HepG2 (cell line): ENCODE results near the gene CAMK2N2. TPM values are rescaled to one million over a fixed set of nuclear protein-coding genes. Genes with fewer than 3 reads are reported as not detected.

Experiments used
- ATAC-seq: fragments of 200-7000 bp; cut with Tn5 transposase; 3 replicates; pipeline ENCODE4 v1.9.1; 2020; ENCODE audit warnings: mild to moderate bottlenecking, moderate library complexity
- BruUV-seq: library from RNA; stranded (reverse); fragments of 400-500 nt; replicated peaks from 2 replicates; lab custom pipeline; 2021; lab: Mats Ljungman, UMichigan
- CTCF ChIA-PET: fragments of 300-600 bp; formaldehyde crosslinking; extraction: SDS; loops from one replicate; lab custom pipeline; 2021; ENCODE audit warnings: low total read pairs, inconsistent platforms, low intra/inter-chr PET ratio; lab: Yijun Ruan, JAX
- POLR2A ChIA-PET: fragments of 350-600 bp; sonication (Branson Sonifier 250); formaldehyde crosslinking; loops from one replicate; lab custom pipeline; 2020; ENCODE audit warnings: antibody characterized with exemption, inconsistent platforms; lab: Yijun Ruan, JAX
- DNase-seq: peaks from one replicate; pipeline ENCODE4 v3.0.0-alpha.2; 2015; ENCODE audit warnings: low spot score
- FAIRE-seq: peaks from 3 replicates; lab custom pipeline; 2011; peaks lifted over from hg19 to GRCh38; lab: Jason Lieb, UNC
- H2AFZ ChIP-seq: one replicate; pipeline ENCODE4 v1.6.1; 2011; ENCODE audit warnings: low read length, inconsistent platforms
- H3K27ac ChIP-seq: fragments of 300-600 bp; 3 replicates; pipeline ENCODE4 v1.8.0; 2011; ENCODE audit warnings: mixed run types, mild to moderate bottlenecking, mixed read lengths, low read length, inconsistent platforms; ENCODE audit not compliant: insufficient read depth; ENCODE audit errors: extremely low read length
- H3K27me3 ChIP-seq, 2 experiments: fragments of 200-600 bp in 1 of 2; 2 replicates in 1 of 2; 3 replicates in 1 of 2; pipeline versions ENCODE4 v1.6.0 to v1.8.0; 2011; ENCODE audit warnings: low read length in 2 of 2, mild to moderate bottlenecking in 2 of 2, moderate library complexity in 2 of 2, inconsistent platforms in 1 of 2; ENCODE audit not compliant: insufficient read depth in 2 of 2, control insufficient read depth in 1 of 2
- H3K36me3 ChIP-seq, 2 experiments: fragments of 200-600 bp in 1 of 2; replicated peaks in 1 of 2; 2 replicates in 1 of 2; 3 replicates in 1 of 2; pipeline versions ENCODE4 v1.5.1 to v1.8.0; 2011; ENCODE audit warnings: low read length in 2 of 2, inconsistent platforms in 1 of 2; ENCODE audit not compliant: insufficient read depth in 2 of 2, control insufficient read depth in 1 of 2
- H3K4me1 ChIP-seq: 2 replicates; pipeline ENCODE4 v1.5.1; 2012; ENCODE audit warnings: low read length, inconsistent platforms; ENCODE audit not compliant: insufficient read depth
- H3K4me2 ChIP-seq: 2 replicates; pipeline ENCODE4 v1.6.0; 2011; ENCODE audit warnings: low read depth, low read length, inconsistent platforms
- H3K4me3 ChIP-seq, 3 experiments: fragments of 200-600 bp in 1 of 3; sonication (generic), shearing (Covaris generic) in 1 of 3; replicated peaks in 1 of 3; 2 replicates each; pipeline ENCODE4 v1.5.1; 2011 to 2016; ENCODE audit warnings: low read length in 3 of 3, inconsistent platforms in 2 of 3, low read depth in 2 of 3, mild to moderate bottlenecking in 2 of 3, control low read depth in 1 of 3, mixed read lengths in 1 of 3; ENCODE audit not compliant: insufficient read depth in 1 of 3
- H3K79me2 ChIP-seq: one replicate; pipeline ENCODE4 v1.6.1; 2011; ENCODE audit warnings: low read length, inconsistent platforms; ENCODE audit not compliant: insufficient read depth
- H3K9ac ChIP-seq: 2 replicates; pipeline ENCODE4 v1.6.0; 2011; ENCODE audit warnings: mild to moderate bottlenecking, low read depth, low read length, inconsistent platforms; ENCODE audit not compliant: insufficient read depth
- H3K9me3 ChIP-seq: 2 replicates; pipeline ENCODE4 v1.5.1; 2012; ENCODE audit warnings: mild to moderate bottlenecking, low read length
- H4K20me1 ChIP-seq: 2 replicates; pipeline ENCODE4 v1.6.0; 2011; ENCODE audit warnings: inconsistent platforms, mild to moderate bottlenecking, low read length, moderate library complexity; ENCODE audit not compliant: insufficient read depth
- JUND ChIP-seq: sonication (generic); formaldehyde crosslinking; IDR thresholded peaks from 2 replicates; pipeline ENCODE4 v1.8.0; 2022; ENCODE audit warnings: mild to moderate bottlenecking, missing genetic modification reagents
- NFIB ChIP-seq: sonication (generic); formaldehyde crosslinking; IDR thresholded peaks from 2 replicates; pipeline ENCODE4 v1.9.0; 2021; ENCODE audit warnings: missing genetic modification reagents, mild to moderate bottlenecking, borderline replicate concordance
- SP140L ChIP-seq: sonication (generic); formaldehyde crosslinking; IDR thresholded peaks from 2 replicates; pipeline ENCODE4 v1.4.0; 2020; ENCODE audit warnings: missing genetic modification reagents, borderline replicate concordance
- TARDBP ChIP-seq: sonication (generic); formaldehyde crosslinking; IDR thresholded peaks from 2 replicates; pipeline ENCODE4 v1.8.0; 2022; ENCODE audit warnings: mild to moderate bottlenecking, missing genetic modification reagents
- ZFP90 ChIP-seq: sonication (generic); formaldehyde crosslinking; IDR thresholded peaks from 2 replicates; pipeline ENCODE4 v1.8.0; 2022; ENCODE audit warnings: missing genetic modification reagents, mild to moderate bottlenecking, inconsistent platforms, borderline replicate concordance
- ZNF460 ChIP-seq: sonication (generic); formaldehyde crosslinking; IDR thresholded peaks from 2 replicates; pipeline ENCODE4 v1.5.1; 2020; ENCODE audit warnings: missing genetic modification reagents, mild to moderate bottlenecking, borderline replicate concordance
- ZNF878 ChIP-seq: sonication (generic); formaldehyde crosslinking; IDR thresholded peaks from 2 replicates; pipeline ENCODE4 v1.8.1; 2023; ENCODE audit warnings: mild to moderate bottlenecking, missing genetic modification reagents, moderate library complexity
- WGBS: methylation state at CpG from one replicate; pipeline ENCODE4 v1.1.6; 2017; ENCODE audit warnings: low lambda C conversion rate; 5-methylcytosine and 5-hydroxymethylcytosine counted together
- in situ Hi-C: cut with HindIII; loops from 2 replicates; pipeline ENCODE4 v1.10.0; 2017; ENCODE audit warnings: low pct_unique_long_range_greater_than_20kb; ENCODE audit not compliant: extremely low pct_ligation_motif_present
- intact Hi-C: fragments of 100-400 bp; cut with micrococcal nuclease; formaldehyde crosslinking; loops from one replicate; pipeline ENCODE4 v1.10.0; 2022; ENCODE audit not compliant: unreplicated experiment
- polyA plus RNA-seq, 8 experiments: library from polyadenylated mRNA; depleted of rRNA in 3 of 8; stranded (reverse) in 7 of 8; unstranded in 1 of 8; fragments of >200 nt; fragmentation: Illumina TruSeq in 4 of 8; extraction: Trizol in 4 of 8; gene quantifications; 2 replicates each; pipeline versions ENCODE4 v1.2.1 to v1.2.3, GENCODE V29; 2011 to 2016; ENCODE audit warnings: low read depth in 4 of 8, missing spikeins in 1 of 8, mixed read lengths in 1 of 8; ENCODE audit not compliant: insufficient read depth in 1 of 8
- total RNA-seq, 5 experiments: library from RNA; depleted of rRNA; stranded (reverse); fragments of >200 nt; fragmentation: Illumina TruSeq; extraction: Trizol; gene quantifications; 2 replicates each; pipeline ENCODE4 v1.2.3, GENCODE V29; 2016; ENCODE audit warnings: low read depth in 1 of 5
- TF ChIP-seq, protein P1 (sequence below), 2 experiments: fragments of 450-650 bp in 1 of 2; sonication (generic) in 1 of 2; formaldehyde crosslinking; IDR thresholded peaks; 2 replicates each; pipeline versions ENCODE4 v1.5.0 to v1.8.0; 2020 to 2022; ENCODE audit warnings: mild to moderate bottlenecking in 1 of 2, missing genetic modification reagents in 1 of 2
- TF ChIP-seq, protein P2 (sequence below): sonication (generic); formaldehyde crosslinking; IDR thresholded peaks from 2 replicates; pipeline ENCODE4 v1.4.0; 2020; ENCODE audit warnings: mild to moderate bottlenecking, missing genetic modification reagents
- TF ChIP-seq, protein P3 (sequence below): sonication (generic); formaldehyde crosslinking; IDR thresholded peaks from 2 replicates; pipeline ENCODE4 v1.4.0; 2020; ENCODE audit warnings: mild to moderate bottlenecking, low read depth, missing genetic modification reagents

Gene CAMK2N2
- total and polyA plus RNA-seq, 2 of the 13 experiments (the other 11 are each of a cell fraction or from before 2014, with no cell fraction given): 0.12 to 0.27 TPM

DNA sequence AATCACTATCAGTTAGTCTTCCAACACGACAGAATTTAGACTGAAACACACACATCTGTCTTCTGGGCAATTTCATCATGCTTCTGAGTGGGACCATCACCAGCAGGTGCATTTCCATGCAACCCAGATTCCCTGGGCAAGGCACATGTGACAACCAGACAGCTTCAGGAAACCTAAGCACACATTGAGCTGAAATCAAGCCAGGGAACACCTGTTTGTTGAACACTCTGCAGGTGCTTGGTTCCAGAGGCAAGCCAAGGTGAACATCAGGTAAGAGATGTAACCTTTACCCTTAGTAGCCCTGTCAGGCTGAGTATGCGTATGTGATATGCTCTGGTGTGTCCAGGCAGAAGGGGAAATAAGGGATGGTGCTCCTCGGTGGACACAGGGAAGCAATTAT is 34.4 kb upstream of the CAMK2N2 start:
- FAIRE-seq (no peak), DNase-seq (no peak), ATAC-seq (no peak)
- H2AFZ ChIP-seq: no peak overlapping the region
- H3K9me3 ChIP-seq: no peaks in the 10 kb centered on the region
- intact Hi-C loops (no loop called here), in situ Hi-C loops (no loop called here)
- ChIA-PET CTCF (no interaction called here), POLR2A (no interaction called here)
- H3K4me3 ChIP-seq: no peak overlapping the region
- no TSS peak for BruUV-seq
- peaks cover 17% of the 10 kb centered on the region for H3K79me2 ChIP-seq
- peaks cover 2 to 5% of the 10 kb centered on the region in 2 experiments; a peak in 1 of 5 replicates for H3K36me3 ChIP-seq
- no peak for TF ChIP-seq SP140L (CRISPR knock-in tag)
- no peak for TF ChIP-seq TARDBP (CRISPR knock-in tag)
- TF ChIP-seq ZFP90 (CRISPR knock-in tag): no peak
- no peak for TF ChIP-seq ZNF878 (CRISPR knock-in tag)
- TF ChIP-seq JUND: no peak
- TF ChIP-seq NFIB (CRISPR knock-in tag): no peak
- TF ChIP-seq, protein P1, sequence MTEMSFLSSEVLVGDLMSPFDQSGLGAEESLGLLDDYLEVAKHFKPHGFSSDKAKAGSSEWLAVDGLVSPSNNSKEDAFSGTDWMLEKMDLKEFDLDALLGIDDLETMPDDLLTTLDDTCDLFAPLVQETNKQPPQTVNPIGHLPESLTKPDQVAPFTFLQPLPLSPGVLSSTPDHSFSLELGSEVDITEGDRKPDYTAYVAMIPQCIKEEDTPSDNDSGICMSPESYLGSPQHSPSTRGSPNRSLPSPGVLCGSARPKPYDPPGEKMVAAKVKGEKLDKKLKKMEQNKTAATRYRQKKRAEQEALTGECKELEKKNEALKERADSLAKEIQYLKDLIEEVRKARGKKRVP (CRISPR knock-in tag; IDR thresholded peaks at IDR 0.05): no peak
- TF ChIP-seq ZNF460 (CRISPR knock-in tag): no peak
- TF ChIP-seq, protein P2, sequence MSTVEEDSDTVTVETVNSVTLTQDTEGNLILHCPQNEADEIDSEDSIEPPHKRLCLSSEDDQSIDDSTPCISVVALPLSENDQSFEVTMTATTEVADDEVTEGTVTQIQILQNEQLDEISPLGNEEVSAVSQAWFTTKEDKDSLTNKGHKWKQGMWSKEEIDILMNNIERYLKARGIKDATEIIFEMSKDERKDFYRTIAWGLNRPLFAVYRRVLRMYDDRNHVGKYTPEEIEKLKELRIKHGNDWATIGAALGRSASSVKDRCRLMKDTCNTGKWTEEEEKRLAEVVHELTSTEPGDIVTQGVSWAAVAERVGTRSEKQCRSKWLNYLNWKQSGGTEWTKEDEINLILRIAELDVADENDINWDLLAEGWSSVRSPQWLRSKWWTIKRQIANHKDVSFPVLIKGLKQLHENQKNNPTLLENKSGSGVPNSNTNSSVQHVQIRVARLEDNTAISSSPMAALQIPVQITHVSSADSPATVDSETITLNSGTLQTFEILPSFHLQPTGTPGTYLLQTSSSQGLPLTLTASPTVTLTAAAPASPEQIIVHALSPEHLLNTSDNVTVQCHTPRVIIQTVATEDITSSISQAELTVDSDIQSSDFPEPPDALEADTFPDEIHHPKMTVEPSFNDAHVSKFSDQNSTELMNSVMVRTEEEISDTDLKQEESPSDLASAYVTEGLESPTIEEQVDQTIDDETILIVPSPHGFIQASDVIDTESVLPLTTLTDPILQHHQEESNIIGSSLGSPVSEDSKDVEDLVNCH (CRISPR knock-in tag): no peak
- TF ChIP-seq, protein P3, sequence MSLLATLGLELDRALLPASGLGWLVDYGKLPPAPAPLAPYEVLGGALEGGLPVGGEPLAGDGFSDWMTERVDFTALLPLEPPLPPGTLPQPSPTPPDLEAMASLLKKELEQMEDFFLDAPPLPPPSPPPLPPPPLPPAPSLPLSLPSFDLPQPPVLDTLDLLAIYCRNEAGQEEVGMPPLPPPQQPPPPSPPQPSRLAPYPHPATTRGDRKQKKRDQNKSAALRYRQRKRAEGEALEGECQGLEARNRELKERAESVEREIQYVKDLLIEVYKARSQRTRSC (CRISPR knock-in tag): no peak
- H4K20me1 ChIP-seq: no peaks in the 10 kb centered on the region
- H3K27me3 ChIP-seq: peaks cover 0 to 2% of the 10 kb centered on the region in 2 experiments; a peak in 2 of 5 replicates
- WGBS: 8% methylated on average over 3 of the region's 3 CpGs
- no peak overlapping the region for H3K9ac ChIP-seq
- no peak overlapping the region for H3K4me2 ChIP-seq
- H3K27ac ChIP-seq: no peak overlapping the region
- peaks cover 64% of the 10 kb centered on the region for H3K4me1 ChIP-seq
